HG02973 (cell line): Measurements from ENCODE around the gene IL1RL2.

ENCODE experiments used
- ATAC-seq: cut with Tn5 transposase; IDR thresholded peaks from one replicate; pipeline ENCODE4 v1.9.1; 2021; ENCODE audit warnings: moderate library complexity; ENCODE audit not compliant: unreplicated experiment

Gene IL1RL2

DNA sequence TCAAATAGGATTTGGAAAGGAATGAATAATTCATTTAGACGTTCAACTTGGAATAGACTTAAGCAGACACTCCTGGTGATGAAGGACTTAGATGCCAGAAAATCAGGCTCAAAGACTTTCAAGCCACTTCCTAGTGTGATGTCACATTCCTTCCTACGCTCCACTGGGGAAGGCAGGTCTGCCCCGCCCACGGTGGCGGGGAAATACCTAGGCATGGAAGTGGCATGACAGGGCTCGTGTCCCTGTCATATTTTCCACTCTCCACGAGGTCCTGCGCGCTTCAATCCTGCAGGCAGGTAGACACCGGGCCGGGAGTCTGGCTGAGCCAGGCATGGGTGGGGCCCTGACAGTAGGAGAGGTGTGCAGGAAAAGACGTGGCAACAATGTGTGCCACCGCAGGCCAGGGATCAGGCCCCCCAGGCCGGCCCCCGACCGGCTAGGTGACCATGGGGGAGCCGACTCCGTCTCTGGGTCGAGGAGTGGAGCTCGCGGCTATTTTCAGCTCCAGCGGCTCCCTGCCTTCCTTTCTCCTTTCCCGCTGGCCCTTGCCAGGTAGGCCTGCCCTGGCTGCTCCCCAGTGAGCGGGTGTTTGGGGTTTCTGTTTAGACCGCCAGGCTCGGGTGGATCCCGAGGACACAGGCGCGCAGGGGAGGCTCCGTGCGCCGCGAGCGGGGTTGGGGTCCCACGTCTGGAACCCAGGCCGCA is at the start of gene IL1RL2:
Gene IL1RL2 (plus strand): TSS at position 233 of the 705 bp plus-strand sequence. CDS start 845 bp downstream, outside the sequence.
- ATAC-seq: no peak

DNA sequence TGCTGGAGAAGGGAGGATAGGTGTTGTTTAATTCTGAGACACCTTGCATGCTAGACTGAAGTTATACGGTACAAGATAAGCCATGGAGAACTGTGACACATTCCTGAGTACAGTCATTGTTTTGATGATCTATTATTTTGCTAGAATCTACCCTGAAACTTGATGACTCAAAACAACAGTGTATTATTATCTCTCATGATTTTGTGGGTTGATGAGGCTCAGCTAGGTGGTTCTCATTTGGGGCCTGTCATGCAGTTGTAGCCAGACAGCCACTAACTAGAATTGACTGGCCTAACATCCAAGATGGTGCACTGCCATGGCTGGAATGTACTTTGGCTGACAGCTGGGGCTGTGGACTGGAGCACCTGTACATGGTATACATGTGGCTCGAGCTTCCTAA is 49.7 kb upstream of the IL1RL2 start:
- ATAC-seq: no peak

GRCh38 chr2:102138331-102138730 is 48.5 kb upstream of the IL1RL2 start:
- no peak for ATAC-seq

DNA sequence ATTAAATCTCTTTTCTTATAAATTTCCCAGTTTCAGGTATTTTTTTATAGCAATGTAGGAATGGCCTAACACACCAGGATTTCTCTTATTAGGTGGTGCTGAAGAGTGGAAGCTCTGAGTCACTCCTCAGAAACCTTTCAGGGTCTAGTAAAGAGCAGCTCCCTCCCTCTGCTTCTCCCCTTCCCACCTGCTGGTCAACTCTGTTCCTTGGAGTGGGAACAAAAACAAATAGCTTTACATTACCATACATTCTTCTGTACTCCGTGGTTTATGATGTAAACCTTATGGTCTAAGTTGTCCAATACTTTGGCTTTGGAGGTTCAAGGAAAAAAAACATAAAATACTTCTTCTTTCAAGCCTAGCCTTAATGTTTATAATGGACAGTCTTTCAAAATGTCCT is 47.0 kb upstream of the IL1RL2 start:
- ATAC-seq: no peak

GRCh38 chr2:102140377-102140776 is 46.4 kb upstream of the IL1RL2 start:
- no peak for ATAC-seq

GRCh38 chr2:102141011-102141943 is 45.5 kb upstream of the IL1RL2 start:
- no peak for ATAC-seq

DNA sequence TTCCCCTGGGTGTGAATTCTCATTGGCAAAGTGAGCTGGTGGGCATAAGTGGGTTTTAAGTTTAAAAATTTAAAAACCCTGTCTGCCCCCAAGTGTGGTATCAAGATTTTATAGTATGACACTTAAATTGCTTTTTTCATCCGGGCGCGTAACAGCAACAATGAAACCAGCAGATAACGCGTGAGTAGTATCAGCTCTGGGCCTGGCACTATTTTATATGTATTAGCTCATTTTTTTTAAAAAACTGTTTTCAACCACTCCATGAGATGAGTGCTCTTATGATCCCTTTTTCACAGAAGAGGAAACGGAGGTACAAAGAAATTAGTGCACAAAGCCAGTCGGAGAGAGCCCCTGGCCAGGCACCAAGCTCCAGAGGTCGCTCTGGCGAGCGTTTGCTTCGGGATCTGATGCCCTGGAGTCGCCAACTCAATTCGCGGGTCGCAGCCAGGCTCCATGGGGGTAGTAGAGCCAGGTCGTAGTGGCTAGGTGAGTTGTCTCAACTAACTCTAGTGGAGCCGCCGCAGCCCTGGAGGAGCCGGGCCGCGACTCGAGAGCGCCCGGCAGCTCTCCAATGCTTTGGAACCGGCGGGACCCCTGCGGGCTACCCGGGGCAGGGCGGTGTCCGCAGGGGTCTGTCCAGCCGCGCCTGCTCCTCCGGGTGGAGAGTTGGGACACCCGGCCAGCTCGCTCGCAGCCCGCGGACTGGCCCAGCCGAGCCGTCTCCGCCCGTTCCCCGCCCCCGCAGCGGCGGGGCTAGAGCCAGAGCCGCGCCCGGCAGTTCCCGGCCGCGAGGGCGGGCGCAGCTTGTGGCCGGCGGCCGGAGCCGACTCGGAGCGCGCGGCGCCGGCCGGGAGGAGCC is 44.6 kb upstream of the IL1RL2 start, which contains the start of gene IL1R1:
Gene IL1R1 (plus strand): TSS at position 777 of the 859 bp plus-strand sequence. CDS start 14,979 bp downstream, outside the sequence.
- ATAC-seq: no peak

DNA sequence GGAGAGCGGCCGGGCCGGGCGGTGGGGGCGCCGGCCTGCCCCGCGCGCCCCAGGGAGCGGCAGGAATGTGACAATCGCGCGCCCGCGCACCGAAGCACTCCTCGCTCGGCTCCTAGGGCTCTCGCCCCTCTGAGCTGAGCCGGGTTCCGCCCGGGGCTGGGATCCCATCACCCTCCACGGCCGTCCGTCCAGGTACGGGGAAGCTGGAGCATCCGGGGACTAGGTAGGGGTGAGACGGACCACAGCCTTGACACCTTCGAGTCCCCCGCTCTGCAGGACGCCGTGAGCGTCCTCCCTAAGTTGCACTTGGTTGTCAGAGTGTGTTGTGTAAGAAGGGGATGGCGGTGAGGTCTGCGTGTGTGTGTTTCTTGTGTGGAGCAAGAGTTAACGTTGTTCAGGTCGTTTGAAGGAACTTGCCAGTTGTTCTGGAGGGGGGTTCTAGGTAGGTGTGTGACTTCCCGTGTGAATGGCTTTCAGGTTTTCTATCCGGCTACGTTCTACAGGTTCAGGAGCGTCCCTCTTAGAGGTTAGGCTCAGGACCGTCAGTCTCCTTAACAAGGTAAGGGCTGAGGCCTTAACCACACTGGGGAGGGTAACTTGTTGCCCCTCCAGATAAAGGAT is 43.9 kb upstream of the IL1RL2 start:
- ATAC-seq: no peak

- ATAC-seq: no peak
Measured at GRCh38 chr2:102143450-102143985, 43.3 kb upstream of the IL1RL2 start.

- no peak for ATAC-seq
Measured at GRCh38 chr2:102144128-102144527, 42.7 kb upstream of the IL1RL2 start.

DNA sequence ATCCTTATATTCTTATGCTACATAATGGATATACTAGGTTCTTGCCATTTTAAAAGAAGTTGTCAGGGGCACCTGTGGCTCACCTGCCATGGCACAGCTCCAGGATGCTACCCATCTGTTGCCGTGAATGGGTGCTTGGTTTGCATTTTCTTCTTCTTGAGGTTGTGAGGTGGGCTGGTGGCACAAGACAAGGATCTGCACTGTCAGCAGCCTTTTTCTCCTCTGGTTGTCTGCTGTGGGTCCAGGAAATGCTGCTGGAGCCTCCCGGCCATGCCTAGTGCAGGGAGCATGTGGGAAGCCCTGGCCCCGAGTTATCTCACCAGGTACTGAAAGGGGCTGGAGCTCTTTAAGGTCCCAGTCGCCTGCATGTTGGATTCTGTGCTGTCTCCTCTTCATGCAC is 41.7 kb upstream of the IL1RL2 start:
- ATAC-seq: no peak

DNA sequence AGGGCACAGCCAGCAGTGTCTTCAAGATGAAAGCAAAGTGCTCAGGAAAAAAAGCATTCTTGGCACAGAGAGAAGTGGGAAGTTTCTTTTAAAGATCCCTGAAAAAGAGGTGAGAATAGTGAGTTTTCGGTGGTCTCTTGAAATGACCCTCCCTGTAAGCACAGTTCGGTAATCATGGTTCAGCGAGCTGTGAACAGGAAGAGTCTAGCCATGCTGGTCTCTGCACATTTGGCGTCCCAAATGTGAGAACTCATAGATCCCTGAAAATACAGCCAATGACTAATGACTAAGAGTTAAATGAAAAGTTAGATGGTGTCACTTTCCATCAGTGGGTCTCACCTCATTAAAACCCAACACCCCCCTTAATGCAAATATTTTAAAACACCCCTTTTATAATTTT is 40.9 kb upstream of the IL1RL2 start:
- ATAC-seq: no peak

- ATAC-seq: no peak
Measured at GRCh38 chr2:102147935-102148334, 38.9 kb upstream of the IL1RL2 start.

DNA sequence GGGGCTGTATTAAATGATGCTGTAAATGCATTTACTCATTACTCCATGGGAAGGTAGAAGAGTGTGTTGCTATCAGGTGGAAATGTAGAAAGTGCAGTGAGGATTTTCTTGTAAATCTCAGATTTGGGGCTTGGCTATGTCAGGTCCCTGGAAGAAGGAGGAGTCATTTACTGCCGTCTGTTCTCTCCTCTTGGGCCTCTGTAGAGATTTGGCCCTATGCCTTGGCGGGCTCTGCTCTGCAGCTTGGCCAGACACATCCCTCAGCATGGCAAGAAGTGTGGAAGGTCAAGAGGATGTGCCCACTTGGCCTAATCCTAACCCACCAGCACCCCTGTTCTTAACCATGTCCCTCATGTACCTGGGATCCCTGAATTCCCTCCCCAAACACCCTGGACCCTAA is 37.6 kb upstream of the IL1RL2 start:
- ATAC-seq: no peak

DNA sequence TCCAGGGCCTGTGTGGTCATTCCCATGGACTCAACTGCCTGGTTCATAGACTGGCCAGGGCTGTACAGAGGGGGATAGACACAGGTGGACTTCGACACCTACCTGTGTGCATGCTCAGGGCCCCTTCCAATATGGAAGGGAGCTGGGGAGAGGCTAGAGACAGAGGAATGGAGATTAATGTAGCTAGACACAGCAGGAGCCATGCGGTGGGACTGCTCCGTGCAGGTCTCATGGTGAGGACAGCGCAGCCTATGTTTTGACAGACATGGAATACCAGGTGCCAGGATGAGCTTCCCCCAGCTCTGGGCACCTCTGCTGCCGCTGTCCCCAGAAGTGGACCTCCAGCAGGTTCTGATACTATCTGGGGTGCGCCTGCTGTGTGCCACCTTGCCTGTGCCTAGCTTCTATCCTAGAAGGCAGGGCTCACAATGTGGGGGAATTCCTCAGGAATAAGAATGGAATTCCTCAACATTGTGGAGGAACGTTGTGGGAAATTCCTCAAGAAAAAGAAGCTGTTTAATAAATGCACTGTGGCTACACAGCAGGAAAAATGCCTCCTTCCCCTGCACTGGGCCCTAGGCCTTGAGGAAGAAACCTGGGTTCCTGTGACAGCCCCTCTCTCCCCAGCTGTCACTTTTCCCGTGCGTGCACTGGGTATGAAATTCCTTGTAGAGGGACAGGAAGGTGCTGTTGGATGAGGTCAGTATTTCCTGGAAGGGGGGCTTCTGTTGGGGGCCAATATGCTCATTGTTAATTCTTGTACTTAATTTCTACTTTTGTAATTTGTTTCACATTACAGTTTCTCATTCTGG is 37.0 kb upstream of the IL1RL2 start:
- ATAC-seq: no peak

DNA sequence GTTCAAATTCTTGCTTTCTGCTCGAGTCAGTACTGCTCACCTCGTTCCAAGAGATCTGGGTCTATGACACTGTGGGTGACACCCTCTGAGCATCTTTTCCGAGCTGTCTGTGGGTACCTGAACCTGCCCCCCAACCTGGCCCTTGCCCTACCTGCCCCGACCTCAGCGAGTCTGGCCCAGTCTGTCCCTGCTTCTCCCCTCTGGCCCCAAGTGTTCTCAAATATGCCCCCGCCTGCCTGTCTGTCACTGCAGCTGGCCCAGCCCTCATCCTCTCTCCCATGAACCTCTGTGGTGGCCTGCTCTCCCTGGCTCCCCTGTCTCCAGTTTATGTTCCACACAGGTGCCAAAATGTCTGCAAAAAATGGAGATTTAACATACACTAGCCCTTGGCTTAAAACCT is 32.5 kb upstream of the IL1RL2 start:
- ATAC-seq: no peak

- ATAC-seq: no peak
Measured at GRCh38 chr2:102154946-102155702, 31.7 kb upstream of the IL1RL2 start.

GRCh38 chr2:102155703-102156515 is 30.9 kb upstream of the IL1RL2 start:
- no peak for ATAC-seq
